Activated effector memory CD4-positive, alpha-beta T cell treated with Interleukin-2 at 50 U/mL for 16 hours (primary cell): Measurements from ENCODE around the gene SYNRG.

Experiments
- DNase-seq: peaks from one replicate; pipeline ENCODE4 v3.0.0-alpha.2; 2020

The SYNRG gene

DNA sequence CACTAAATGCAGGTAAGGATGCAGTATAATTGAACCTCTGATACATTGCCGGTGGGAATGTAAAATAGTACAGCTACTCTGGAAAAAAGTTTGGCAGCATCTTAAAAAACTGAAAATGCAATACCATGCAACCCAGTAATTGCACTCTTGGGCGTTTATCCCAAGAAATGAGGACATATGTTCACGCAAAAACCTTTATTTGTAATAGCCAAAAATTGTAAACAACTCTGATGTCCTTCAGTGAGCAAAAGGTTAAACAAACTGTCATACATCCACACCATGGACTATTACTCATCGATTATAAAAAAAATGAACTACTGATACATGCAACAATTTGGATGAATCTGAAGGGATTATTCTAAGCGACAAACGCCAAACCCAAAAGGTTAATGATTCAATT, 16.9 kb downstream of the SYNRG start:
- DNase-seq: no peak

DNA sequence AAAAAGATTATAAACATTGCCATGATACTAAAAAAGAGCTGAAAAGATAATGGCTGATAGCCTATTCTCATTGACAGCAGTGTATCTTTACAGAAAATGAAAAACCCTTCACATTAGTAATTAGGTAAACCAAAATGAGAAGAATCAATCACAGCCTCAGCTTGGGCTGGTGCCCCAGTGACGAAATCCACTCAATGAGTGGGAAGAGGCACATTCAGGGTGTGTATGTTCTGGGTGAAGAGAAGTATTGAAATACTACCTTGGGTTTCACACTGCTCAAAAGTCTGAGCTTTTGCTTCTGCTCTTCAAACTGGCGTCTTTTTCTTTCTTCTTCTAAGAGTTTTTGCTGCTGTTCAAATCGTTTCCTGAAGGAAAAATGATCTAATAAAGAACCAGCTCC, 24.2 kb downstream of the SYNRG start:
- no peak for DNase-seq

DNA sequence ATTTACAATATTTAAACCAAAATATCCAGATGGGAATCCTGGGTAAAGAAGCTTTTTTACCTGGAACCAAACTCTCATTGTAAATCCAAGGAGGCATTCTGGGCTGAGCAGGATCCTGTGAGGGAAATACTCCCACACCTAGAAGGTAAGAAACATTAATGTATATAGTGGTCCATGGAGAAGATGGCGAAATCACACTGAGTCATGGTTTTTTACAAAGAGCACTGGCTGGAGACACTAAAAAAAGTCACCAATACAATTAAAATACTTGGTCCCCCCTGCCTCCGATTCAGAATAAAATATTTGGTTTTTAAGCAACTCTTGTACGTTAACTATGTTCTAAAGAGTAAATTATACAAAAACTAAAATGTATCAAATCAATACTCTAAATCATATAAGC, 32.9 kb downstream of the SYNRG start:
- no peak for DNase-seq

DNA sequence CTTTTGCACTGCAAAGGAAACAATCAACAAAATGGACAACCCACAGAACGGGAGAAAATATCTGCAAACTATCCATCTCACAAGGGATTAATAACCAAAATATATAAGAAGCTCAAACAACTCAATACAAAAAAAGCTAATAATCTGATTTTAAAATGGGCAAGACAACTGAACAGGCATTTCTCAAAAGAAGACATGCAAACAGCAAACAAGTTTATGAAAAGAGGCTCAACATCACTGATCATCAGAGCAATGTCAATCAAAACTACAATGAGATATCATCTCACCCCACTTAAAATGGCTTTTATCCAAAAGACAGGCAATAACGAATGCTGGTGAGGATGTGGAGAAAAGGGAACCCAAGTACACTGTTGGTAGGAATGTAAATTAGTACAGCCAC, 34.8 kb downstream of the SYNRG start:
- no peak for DNase-seq

DNA sequence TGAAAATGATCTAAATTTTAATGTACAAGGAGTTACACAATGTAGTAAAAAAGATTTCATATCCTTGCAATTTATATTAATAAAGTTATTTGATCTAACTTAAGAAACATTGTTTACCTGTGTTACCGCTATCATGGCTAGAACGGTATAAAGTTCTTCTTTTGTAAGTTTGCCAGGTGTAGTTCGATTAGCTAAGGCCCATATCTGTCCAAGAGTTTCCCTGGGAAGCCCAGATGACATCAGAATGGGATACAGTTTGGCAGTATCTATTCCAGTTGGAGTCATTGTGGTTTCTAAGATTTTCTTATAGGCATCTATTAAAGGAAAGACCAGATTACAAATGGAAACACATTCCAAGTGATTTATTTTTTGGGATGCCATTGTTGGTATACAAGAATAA, 37.5 kb downstream of the SYNRG start:
- DNase-seq: no peak

DNA sequence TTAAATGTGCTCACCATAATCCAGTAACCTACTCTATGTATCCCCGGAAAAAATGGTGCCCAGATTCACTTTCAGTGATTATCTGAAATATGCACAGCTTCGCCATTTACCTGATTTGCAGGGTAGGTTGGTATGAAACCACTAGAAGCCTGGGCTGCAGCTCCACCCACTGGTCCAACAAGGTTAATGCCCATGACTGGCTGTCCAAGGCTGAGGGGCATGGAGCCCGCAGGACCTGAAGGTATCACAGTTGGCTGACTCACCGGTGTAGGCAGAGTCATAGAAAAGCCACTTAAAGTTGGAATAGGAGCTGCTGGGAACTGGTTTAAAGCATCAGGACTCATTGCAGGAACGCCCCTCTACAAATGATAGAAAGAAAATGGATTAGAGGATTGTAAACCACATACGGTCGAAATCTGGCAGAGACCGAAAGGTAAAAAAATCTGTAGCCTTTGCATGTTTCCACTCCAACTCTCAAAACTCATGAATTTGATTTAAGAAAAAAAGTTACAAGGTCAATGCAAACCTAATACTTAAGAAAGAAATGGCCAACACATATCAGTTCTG, 38.6 kb downstream of the SYNRG start:
- DNase-seq: no peak

DNA sequence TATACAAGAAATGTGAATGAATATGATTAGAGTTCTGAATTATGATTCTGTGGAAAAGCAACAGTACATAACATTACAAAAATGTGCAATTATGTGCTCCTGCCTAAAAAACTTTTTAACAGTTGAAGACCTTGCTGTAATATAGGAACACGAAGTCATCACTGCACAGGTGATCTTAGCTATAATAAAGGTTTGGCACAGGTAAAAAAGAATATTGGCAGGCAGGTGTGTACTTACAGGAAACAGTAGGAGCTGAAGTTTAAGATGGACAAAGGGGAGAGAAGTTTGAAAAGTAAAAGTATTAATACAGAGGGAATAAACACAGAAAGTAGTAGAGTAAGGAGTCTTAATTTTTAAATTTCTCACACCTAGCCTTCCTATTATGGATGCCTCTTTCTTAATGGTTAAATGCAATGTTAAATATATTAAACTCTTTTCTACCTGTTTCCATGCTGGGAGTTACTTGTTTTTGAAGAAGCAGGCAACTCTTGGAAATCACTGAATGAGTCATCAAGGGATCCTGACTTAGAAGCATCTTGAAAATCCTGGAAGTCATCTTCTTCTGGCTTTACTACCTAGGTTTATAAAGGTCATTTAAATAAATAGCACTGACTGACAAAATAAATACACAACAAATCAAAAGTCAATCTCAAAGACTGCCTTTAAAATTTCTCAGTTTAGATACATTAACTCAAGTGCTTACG, 40.7 kb downstream of the SYNRG start:
- no peak for DNase-seq

DNA sequence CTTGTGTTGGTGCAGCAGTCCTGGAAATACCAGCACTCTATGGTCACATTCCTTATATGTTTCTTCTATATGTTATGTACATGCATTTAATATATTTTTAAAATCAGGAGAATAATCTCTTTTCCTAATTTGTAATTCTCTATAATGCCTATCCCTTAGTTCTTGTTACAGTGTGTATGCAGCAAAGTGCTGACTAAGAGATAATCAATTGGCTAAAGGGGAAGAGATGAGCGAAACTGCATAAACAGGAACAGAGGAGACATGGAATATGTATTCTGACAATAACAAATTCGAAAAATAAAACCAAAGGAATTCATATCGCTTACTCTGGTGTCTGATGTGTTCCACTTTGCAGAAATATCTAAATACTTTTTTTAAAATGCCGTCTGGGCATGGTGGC, 41.7 kb downstream of the SYNRG start:
- no peak for DNase-seq

DNA sequence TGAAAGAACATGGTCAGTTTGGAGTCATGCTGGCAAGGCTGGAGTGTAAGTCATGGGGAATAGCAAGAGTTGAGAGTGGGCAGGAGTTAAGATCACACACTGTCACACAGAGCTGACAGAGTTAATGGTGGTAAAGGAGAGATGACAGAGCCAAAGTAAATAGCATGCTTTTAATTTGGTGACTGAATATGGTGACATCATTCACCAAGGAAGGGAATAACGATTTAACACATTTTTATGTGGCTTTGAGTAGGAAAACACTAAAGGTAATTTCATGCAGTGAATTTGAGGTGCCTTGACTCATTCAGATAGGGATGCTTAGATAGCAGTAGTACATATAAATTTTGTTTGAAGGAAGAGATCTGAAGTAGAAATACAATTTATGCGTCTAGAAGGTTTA, 42.1 kb downstream of the SYNRG start:
- DNase-seq: no peak

DNA sequence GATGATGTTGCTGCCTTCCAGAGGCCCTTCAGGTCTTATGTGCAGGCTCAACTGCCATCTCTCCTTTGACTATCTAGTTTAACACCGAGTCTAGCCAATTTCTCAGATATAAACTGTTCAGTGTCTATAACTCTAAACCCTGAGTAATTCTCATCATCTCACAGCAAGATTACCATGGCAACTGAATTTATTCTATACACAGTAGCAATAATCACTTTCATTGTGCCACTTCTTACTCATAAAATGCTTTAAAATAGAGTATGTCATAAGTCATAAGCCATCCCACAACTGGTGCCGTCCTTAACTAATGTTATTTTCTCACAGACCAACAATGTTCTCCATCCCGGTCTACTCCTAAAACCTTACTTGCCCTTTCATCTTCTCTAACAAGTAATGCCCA, 45.0 kb downstream of the SYNRG start:
- DNase-seq: no peak

DNA sequence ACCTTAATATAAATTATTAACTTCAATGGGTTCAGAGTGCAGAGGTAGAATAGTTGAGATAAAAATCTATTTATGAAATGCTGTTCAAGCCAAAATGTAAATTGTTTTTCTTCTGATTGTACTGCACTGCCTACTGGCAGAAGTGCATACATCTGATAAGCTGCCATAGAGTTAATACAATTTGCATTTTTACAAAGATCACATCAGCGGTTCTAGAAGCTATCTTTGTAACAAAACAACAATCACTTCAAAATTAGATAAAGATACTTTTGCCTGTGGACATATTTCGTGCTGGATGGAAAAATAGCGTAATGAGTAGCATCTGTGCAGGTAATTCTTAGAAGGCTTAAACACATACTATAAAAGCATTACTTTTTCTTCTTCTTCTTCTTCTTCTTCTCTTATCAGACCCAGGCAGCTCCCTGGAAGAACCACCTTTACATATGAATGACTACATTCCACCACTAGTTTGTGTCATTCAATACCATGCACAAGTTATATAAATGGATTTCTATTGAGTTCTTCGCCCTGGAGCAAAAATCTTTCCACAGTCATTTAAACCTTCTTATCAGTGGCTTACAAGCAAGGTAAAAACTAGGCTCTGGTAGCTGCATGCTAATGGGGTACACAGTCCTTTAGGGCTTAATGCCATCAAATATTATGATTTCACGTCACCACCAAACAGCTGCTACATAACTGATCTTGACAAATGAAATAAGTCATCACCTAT, 47.0 kb downstream of the SYNRG start:
- DNase-seq: no peak

DNA sequence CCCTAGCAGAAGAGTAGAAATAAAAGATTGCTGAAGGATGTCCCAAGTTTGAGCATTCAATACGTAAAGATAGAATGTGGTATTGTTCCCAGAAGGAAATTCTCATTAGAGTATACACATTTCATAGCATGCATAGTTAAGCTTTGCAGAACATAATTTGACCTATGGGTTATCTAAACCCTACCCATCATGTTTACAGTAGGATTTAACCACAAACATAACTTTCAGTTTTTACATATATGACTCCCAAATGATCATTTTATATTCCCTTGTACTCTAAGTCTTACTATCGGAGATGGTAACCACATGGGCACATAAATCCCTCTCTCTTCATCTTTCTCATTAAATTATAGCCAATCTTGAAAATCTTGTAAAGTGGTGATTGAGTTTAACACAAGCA, 50.9 kb downstream of the SYNRG start:
- DNase-seq: no peak

DNA sequence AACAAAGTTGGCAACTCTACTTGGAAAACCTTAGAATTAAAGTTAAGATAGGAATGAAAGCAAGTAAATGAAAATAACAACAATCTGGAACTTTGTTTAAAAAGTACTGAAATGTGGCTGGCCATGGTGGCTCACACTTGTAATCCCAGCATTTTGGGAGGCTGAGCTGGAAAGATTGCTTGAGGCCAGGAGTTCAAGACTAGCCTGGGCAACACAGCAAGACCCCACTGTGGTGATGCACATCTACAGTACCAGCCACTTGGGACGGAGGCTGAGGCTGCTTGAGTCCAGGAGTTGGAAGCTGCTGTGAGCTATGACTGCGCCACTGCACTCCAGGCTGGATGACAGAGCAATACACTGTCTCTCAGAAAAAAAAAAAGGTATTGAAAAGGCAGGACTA, 51.7 kb downstream of the SYNRG start:
- DNase-seq: no peak

DNA sequence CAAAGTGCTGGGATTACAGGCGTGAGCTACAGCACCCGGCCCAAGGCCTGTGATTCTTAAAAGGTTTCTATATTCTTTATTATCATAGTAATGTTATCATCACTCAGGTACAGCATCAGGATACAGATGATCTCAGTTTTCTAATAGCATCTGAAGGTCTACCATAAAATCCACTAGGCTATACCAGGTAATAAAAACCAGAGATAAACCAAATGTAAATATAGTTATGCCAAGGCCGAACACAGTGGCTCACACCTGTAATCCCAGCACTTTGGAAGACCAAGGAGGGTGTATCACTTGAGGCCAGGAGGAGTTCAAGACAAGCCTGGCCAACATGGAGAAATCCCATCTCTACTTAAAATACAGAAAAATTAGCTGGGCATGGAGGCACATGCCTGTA, 53.8 kb downstream of the SYNRG start:
- DNase-seq: no peak

DNA sequence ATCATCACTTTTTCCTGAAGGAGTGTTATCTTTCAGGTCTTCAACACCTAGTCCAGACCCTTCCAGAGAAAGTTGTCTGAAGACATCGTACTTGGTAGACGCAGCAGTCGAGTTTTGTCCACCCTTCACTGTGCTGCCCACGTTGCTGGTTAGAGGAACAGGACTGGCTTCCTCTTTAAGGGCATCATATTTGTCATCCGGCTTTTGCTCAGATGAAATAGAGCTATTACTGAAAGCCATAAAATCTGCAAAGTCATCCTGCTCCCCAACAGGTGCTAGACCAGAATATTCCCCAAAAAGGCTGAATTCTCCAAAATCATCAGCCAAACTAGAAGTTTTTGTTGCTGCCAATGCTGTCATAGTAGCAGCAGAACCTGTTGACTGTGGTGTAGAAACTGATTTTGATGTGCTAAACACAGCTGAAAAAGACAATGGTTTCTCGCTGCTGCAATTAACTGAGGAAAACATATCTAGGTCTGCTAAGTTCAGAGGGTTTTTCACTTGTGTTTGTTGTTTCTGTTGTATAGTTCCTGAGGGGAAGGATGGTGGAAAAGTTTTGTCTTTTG, 55.7 kb downstream of the SYNRG start:
- no peak for DNase-seq

DNA sequence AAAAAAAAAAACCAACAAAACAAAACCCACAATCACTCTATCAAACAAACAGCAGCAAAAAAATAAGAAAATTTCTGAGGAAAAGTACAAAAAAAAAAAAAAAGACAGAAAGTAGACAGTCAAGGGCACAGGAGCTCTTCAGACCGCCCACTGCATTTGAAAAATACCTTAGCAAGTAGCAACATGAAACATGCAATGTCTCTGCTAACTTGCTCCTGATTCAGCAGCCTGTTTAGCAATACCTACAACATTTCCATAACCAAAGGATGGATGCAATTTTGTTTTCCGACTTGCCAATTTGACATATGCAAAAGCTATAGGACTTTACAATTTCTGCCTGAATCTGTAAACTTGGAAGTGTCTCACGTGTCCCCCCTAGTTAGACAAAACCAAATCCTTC, 57.4 kb downstream of the SYNRG start:
- DNase-seq: no peak

DNA sequence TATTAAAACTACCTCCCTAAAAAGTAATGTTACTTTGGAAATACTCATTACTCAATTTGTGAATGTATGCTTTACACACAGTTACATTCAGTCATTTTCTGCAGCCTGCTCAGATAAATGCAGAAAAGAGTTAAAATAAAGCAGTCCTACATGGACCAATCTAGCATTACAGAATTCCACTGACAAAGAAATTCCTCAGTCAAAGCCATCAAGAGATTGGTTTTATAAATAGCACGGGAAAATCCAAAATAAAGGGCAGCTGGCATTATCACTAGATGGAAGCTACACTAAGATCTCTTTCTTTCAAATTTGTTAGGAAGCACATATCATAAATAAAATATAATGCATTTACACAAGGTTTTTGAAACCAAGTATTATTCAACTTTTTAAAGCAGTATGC, 61.2 kb downstream of the SYNRG start:
- DNase-seq: no peak

DNA sequence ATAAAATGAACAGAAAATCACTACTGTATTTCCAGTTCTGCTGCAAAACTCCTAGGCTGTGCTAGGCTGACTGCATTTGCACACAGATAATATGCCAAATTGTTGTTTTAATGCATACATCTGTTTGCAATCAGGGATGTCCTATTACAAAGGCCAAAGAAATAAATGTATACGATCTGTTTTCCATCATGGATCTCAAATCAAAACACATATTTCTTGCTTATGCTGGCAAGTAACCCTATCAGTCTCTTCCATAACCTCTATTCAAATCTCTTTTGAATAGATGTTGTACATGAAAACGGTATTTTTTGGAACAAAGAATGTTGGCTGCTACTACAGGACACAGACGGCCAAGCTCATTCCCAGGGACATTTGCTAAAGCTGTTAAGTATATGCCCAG, 62.9 kb downstream of the SYNRG start:
- DNase-seq: no peak

DNA sequence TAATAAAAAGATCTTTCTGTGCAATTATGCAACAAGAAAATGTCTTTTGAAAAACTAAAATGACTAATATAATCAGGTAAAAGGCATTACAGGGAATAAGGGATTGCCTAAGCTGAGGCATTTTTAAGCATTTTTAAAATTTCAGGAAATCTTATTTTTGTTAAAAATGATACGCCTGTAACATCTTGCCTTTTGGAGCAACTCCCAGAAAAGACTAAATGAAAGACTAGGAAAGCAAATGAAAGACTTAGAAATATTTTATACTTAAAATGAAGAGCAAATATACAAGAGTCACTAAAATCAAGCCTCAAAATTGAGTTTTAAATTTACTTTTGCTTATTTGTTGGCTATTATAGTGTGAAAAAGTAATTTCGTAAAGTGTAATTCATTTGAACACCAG, 63.7 kb downstream of the SYNRG start:
- DNase-seq: no peak

DNA sequence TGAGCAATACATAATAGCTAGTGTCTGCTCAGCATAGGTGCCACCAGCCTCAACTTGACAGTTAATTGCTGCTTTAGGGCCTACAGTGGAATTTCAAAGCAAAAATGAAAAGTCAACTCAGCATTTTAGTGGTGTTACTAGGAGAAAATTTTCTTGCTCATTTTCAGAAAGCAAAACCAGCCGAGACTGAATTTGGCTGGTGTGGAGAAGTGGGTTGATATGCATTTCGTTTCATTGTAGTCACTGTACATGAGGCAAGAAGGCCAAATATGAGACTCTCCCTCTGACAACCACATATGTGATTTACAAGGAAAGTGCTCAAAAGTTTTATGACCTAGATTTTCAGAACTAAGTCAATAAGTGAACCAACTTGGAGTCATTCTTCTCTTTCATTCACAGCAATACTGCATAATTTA, 65.6 kb downstream of the SYNRG start:
- DNase-seq: no peak

DNA sequence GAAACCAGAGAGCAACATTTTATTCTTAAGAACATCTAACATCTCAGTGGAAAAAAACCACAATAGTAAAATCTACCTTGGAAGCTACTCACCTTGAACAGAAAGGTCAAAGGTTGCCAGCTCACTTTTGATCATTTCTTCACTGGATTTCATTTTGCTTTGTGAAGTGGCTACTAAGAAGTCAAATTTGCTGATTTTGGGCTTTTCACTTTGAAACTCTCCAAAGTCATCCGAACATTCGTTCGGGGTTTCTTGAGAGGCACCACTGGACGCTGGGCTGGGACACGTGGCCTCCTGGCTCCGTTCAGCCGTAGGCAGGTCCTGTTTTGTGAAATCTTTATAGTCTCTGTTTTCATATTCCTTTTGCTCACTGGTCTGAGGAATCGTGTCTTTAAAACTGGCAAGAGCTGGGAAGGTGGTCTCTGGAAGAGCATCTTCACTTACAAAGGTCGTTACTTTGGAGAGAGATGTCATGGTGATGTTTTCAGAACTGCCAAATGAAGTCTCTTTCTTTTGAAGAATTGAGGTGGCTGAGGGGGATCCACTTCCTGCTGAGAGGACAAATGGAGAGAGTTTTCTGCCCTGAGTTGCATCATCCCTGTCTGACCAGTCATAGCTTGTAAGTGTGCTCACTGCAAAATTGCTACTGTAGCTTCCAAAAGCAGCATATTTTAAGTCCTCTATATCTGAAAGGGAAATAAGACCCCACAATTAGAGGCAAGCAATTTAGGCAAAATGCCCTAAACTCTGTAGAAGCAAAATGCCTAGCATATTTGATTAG, 67.1 kb downstream of the SYNRG start:
- no peak for DNase-seq

DNA sequence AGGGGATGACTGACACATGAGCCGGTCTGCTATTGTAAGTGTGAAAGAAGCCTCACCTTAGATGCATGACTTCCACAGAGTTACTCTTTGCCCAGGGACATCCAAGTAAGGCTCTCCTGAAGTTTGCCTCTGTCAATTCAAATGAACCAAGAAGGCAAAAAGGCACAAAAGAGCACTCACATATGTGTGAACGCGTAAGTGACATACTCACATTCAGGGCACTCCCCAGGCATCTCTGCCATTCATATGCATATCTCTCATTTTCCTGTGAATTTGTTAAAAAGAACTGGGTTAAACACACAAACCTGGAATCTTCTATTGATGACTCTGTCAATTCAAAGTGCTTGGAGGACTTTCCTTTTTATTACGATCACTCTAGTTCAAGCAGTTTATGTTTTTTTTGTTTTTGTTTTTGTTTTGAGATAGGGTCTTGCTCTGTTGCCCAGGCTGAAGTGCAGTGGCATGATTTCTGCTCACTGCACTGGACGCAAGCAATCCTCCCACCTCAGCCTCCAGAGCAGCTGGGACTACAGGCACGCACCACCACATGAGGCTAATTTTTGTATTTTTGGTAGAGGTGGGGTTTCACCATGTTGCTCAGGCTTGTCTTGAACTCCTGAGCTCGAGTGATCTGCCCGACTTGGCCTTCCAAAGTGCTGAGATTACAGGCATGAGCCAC, 70.1 kb downstream of the SYNRG start:
- DNase-seq: no peak

DNA sequence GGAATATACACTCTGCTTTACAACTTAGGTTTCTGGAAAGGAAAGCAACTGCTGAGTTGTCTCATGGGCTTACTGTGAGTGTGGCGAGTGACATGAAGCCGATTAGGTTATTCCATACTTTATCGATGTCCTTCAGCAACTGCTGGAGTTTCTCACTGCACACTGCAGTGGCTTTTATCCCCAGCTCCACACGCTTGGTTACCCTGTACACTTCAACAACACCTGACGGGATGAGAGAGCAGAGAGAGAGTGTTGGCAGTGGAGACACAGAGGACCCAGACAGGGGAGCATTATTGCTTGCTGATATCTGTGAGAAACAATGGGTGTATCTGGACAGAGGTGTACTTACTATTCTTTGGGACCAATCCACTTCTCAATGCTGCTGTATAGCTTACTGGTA, 73.3 kb downstream of the SYNRG start:
- no peak for DNase-seq
